ENCODE measurements around the gene TAS2R40.

TAS2R40 gene

DNA sequence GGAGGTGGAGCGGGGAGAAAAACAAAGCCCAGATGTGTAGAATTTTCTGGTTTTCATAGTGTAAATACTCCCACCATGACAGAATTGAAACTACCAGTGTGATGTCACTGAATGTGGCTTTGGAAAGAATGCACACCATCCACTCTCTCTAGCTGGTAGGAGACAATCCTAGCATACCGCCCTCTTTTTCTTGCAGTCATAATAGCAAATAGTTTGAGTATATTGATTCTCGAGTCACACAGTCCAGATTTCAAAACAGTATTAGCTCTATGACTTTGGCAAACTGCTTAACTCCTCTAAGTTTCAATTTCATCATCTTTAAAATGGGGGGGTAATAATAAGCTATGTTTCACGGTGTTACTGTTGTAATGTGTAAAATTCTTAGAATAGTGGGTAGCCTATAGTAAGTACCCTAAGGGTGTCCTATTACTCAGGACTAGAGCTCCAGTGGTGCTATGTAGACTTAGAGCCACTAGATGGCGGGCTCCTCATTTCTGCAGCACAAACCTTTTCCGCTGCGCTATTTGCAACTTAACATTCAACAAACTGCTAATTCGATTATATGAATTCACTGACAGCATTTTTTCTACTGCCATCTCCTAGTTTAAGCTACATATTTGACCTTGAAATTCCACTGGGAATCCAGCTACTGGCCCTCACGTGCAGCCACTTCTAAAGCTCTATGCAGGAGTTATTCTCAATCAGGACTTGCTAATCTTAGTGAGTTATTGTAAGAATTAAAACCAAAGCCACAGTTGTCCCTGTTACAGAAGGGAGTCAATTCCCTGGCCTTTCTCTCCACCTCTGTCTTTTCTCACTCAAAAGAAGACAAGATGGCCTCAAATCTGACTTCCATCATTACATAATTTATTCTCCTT, 18.7 kb downstream of the TAS2R40 start:
- H3K4me3 ChIP-seq (ENCODE audit: low read length), result peak overlapping the region; percentile 30
- TF ChIP-seq, protein P1, sequence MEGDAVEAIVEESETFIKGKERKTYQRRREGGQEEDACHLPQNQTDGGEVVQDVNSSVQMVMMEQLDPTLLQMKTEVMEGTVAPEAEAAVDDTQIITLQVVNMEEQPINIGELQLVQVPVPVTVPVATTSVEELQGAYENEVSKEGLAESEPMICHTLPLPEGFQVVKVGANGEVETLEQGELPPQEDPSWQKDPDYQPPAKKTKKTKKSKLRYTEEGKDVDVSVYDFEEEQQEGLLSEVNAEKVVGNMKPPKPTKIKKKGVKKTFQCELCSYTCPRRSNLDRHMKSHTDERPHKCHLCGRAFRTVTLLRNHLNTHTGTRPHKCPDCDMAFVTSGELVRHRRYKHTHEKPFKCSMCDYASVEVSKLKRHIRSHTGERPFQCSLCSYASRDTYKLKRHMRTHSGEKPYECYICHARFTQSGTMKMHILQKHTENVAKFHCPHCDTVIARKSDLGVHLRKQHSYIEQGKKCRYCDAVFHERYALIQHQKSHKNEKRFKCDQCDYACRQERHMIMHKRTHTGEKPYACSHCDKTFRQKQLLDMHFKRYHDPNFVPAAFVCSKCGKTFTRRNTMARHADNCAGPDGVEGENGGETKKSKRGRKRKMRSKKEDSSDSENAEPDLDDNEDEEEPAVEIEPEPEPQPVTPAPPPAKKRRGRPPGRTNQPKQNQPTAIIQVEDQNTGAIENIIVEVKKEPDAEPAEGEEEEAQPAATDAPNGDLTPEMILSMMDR (conservative IDR thresholded peaks at IDR 0.05; ENCODE audit: low read length), result peak; percentile 97

DNA sequence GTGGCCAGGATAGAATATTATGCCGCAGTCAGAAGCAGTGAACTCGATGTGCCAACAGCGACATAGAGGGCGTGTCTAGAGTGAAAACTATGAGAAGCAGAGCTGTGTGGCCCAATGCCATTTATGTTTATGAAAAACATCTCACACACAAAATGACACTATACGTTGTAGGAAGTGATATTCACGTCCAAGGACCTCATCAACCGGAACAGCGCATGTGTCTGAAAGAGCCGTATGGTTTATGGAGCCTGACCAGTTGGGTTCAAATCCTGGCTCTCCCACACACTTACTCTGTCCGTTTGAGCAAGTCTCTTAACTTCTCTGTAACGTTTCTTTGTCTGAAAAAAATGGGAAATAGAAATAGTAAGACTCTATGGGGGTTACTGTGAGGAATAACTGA, 20.5 kb downstream of the TAS2R40 start:
- no peak for DNase-seq (ENCODE audit: low read depth)
- TF ChIP-seq, protein P1 (conservative IDR thresholded peaks at IDR 0.05; ENCODE audit: low read length), result no peak
- H3K4me3 ChIP-seq (ENCODE audit: low read length), result no peak overlapping the region

More for the DNA sequence above, 18.7 kb downstream of the TAS2R40 start:
- DNase-seq (ENCODE audit: low read depth), result peak; percentile 91

DNA sequence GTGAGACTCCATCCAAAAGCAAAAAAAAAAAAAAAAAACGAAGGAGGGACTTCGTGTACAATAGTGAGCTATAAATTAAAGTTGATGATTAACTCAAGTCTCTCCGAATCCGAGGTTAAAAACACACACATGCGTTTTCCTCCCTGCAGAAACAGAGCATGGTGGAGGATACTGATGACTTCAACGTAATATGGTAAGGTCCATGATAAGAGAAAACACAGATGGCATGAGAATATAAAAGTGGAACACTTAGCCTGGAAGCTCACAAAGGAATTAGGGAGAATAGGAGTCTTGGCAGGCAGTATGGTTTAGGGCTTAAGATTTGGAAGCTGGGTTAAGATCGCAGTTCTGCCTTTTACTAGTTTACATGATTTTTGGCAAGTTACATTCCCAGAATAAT, 21.3 kb downstream of the TAS2R40 start:
- H3K4me3 ChIP-seq (ENCODE audit: low read length), result no peak overlapping the region
- DNase-seq (ENCODE audit: low read depth), result no peak
- TF ChIP-seq, protein P1 (conservative IDR thresholded peaks at IDR 0.05; ENCODE audit: low read length), result no peak

DNA sequence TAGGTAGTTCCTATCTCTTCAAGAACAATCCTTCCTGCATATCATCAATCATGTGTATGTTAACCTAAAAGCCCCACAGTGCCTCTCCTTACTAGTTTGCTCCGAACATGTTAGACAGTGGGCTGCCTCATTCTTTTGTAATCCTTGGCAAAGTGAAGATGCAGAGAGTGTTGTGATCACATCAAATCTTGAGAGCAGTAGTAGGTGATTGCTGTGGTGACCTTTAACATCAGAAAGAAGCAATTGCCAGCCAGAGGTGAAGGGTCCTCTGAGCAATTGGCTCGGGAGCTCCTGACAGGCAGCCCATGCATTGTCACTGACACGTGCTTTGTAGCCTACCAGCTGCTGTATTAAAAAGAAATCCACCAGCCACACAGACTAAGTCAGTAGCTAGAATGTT, 21.8 kb downstream of the TAS2R40 start:
- TF ChIP-seq, protein P1 (conservative IDR thresholded peaks at IDR 0.05; ENCODE audit: low read length), result no peak
- DNase-seq (ENCODE audit: low read depth), result no peak
- no peak overlapping the region for H3K4me3 ChIP-seq (ENCODE audit: low read length)

DNA sequence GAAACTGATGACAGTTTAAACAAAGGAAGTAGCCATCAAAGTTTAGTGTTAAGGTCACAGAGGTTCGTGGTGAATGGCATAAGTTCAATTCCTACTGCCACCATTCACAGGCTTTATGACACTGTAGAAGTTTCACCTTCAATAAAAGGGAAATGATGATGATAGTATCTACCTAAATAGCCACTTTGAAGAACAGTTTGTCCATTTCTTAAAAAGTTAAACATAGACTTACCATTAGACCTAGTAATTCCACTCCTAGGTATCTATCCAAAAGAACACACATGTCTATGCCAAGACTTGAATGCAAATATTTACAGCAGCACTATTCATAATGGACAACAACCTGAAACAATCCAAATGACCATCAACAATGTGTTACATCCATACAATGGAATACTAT, 22.5 kb downstream of the TAS2R40 start:
- TF ChIP-seq, protein P1 (conservative IDR thresholded peaks at IDR 0.05; ENCODE audit: low read length), result no peak
- DNase-seq (ENCODE audit: low read depth), result no peak
- no peak overlapping the region for H3K4me3 ChIP-seq (ENCODE audit: low read length)

DNA sequence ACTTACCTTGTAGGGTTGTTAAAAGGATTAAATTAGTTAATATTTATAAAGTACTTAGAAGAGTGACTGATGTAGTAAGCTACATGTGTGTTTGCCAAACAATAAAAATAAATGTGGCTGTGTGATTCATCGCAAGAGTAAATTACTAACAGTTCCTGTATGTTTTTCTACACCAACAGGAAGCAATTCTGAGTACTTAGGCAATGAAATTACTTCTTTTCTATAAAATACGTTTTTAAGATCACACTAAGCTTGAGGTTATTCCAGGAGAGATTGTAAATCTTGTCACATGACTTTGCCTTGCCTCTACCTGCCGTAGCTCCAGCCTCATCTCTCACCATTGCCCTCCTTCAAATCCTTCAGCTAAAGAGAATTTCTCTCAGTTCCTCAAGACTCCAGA, 23.3 kb downstream of the TAS2R40 start:
- peak; percentile 68 for DNase-seq (ENCODE audit: low read depth)
- TF ChIP-seq, protein P1 (conservative IDR thresholded peaks at IDR 0.05; ENCODE audit: low read length), result no peak
- no peak overlapping the region for H3K4me3 ChIP-seq (ENCODE audit: low read length)

DNA sequence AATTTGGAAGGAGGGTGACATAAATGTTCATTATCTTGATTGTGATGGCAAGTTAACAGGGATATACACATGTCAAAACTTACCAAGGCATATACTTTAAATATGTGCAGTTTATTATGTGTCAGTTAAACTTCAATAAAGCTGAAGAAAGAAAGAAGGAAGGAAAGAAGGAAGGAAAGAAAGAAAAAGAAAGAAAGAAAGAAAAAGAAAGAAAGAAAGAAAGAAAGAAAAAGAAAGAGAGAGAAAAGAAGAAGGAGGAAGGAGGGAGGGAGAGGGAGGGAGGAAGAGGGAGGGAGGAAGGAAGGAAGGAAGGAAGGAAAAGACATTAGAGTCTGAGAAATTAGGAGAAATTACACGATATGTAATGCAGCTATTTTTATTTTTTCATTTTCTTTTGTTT, 25.5 kb downstream of the TAS2R40 start:
- H3K4me3 ChIP-seq (ENCODE audit: low read length), result no peak overlapping the region

More for the DNA sequence above, 25.5 kb downstream of the TAS2R40 start:
- no peak for DNase-seq (ENCODE audit: low read depth)
- TF ChIP-seq, protein P1 (conservative IDR thresholded peaks at IDR 0.05; ENCODE audit: low read length), result no peak
